Osteoblast (primary cell): ENCODE results near the gene OLA1. TPM values are rescaled to one million over a fixed set of nuclear protein-coding genes. Genes with fewer than 3 reads are reported as not detected.

Experiments
- DNase-seq: peaks from one replicate; pipeline ENCODE4 v3.0.0; 2011; ENCODE audit warnings: low spot score, mixed read lengths; ENCODE audit not compliant: insufficient read length; ENCODE audit errors: missing footprints
- H2AFZ ChIP-seq: 2 replicates; pipeline ENCODE4 v1.6.0; 2011; ENCODE audit warnings: mild to moderate bottlenecking, low read length
- H3K27ac ChIP-seq: 2 replicates; pipeline ENCODE4 v1.5.1; 2011; ENCODE audit warnings: mild to moderate bottlenecking, low read depth, low read length, moderate library complexity
- H3K27me3 ChIP-seq: 2 replicates; pipeline ENCODE4 v1.6.0; 2012; ENCODE audit warnings: mild to moderate bottlenecking, control low read depth, inconsistent platforms, low read length, moderate library complexity; ENCODE audit not compliant: insufficient read depth
- H3K36me3 ChIP-seq: 2 replicates; pipeline ENCODE4 v1.5.1; 2011; ENCODE audit warnings: mild to moderate bottlenecking, low read length, control low read depth, moderate library complexity; ENCODE audit not compliant: insufficient read depth
- H3K4me1 ChIP-seq: 2 replicates; pipeline ENCODE4 v1.5.1; 2011; ENCODE audit warnings: mild to moderate bottlenecking, low read length, control low read depth, moderate library complexity; ENCODE audit not compliant: insufficient read depth
- H3K4me2 ChIP-seq: 2 replicates; pipeline ENCODE4 v1.6.0; 2011; ENCODE audit warnings: mild to moderate bottlenecking, low read length; ENCODE audit not compliant: insufficient read depth
- H3K4me3 ChIP-seq: fragments of 200-600 bp; sonication (generic); 3 replicates; pipeline ENCODE4 v1.5.1; 2012; ENCODE audit warnings: mild to moderate bottlenecking, low read length, inconsistent platforms; ENCODE audit not compliant: insufficient read depth
- H3K79me2 ChIP-seq: 2 replicates; pipeline ENCODE4 v1.6.0; 2012; ENCODE audit warnings: mild to moderate bottlenecking, low read length, control low read depth, inconsistent platforms; ENCODE audit not compliant: insufficient read depth
- H3K9me3 ChIP-seq: 2 replicates; pipeline ENCODE4 v1.5.1; 2011; ENCODE audit warnings: low read depth, low read length, control low read depth
- H4K20me1 ChIP-seq: 2 replicates; pipeline ENCODE4 v1.6.0; 2012; ENCODE audit warnings: mild to moderate bottlenecking, low read length, control low read depth; ENCODE audit not compliant: insufficient read depth
- total RNA-seq: library from RNA; depleted of rRNA; stranded (reverse); fragments of >200 nt; gene quantifications from 2 replicates; pipeline ENCODE4 v1.2.3, GENCODE V29; 2012
- TF ChIP-seq, protein P1 (sequence below): IDR thresholded peaks from 2 replicates; pipeline ENCODE4 v1.5.1; 2011; ENCODE audit warnings: mild to moderate bottlenecking, low read depth, low read length, moderate library complexity; ENCODE audit errors: extremely low read depth

The OLA1 gene
- total RNA-seq, 1 donor: 79.3 TPM

DNA sequence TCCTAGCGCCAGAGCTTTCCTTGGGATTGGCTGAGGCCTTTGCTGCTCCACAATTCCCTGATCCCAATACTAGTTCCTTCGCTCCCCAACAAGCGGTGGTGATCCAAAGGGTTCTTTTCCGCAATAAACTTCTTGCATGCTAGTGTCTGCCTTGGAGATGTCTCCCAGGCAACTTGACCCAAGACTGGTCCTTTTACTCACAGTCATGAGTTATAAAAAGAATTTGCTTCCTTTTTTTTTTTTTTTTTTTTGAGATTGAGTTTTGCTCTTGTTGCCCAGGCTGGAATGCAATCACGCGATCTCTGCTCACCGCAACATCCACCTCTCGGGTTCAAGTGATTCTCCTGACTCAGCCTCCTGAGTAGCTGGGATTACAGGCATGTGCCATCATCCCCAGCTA is 193.4 kb downstream of the OLA1 start:
- no peak for DNase-seq
- Histone ChIP-seq H3K4me3 (no peak overlapping the region), H3K27ac (no peak overlapping the region), H3K27me3 (peaks cover 8% of the 10 kb centered on the region), H3K36me3 (no peaks in the 10 kb centered on the region), H4K20me1 (no peaks in the 10 kb centered on the region), H2AFZ (no peak overlapping the region), H3K9me3 (no peaks in the 10 kb centered on the region), H3K4me2 (no peak overlapping the region), H3K79me2 (no peaks in the 10 kb centered on the region), H3K4me1 (peaks cover 5% of the 10 kb centered on the region)
- TF ChIP-seq, protein P1, sequence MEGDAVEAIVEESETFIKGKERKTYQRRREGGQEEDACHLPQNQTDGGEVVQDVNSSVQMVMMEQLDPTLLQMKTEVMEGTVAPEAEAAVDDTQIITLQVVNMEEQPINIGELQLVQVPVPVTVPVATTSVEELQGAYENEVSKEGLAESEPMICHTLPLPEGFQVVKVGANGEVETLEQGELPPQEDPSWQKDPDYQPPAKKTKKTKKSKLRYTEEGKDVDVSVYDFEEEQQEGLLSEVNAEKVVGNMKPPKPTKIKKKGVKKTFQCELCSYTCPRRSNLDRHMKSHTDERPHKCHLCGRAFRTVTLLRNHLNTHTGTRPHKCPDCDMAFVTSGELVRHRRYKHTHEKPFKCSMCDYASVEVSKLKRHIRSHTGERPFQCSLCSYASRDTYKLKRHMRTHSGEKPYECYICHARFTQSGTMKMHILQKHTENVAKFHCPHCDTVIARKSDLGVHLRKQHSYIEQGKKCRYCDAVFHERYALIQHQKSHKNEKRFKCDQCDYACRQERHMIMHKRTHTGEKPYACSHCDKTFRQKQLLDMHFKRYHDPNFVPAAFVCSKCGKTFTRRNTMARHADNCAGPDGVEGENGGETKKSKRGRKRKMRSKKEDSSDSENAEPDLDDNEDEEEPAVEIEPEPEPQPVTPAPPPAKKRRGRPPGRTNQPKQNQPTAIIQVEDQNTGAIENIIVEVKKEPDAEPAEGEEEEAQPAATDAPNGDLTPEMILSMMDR: no peak

DNA sequence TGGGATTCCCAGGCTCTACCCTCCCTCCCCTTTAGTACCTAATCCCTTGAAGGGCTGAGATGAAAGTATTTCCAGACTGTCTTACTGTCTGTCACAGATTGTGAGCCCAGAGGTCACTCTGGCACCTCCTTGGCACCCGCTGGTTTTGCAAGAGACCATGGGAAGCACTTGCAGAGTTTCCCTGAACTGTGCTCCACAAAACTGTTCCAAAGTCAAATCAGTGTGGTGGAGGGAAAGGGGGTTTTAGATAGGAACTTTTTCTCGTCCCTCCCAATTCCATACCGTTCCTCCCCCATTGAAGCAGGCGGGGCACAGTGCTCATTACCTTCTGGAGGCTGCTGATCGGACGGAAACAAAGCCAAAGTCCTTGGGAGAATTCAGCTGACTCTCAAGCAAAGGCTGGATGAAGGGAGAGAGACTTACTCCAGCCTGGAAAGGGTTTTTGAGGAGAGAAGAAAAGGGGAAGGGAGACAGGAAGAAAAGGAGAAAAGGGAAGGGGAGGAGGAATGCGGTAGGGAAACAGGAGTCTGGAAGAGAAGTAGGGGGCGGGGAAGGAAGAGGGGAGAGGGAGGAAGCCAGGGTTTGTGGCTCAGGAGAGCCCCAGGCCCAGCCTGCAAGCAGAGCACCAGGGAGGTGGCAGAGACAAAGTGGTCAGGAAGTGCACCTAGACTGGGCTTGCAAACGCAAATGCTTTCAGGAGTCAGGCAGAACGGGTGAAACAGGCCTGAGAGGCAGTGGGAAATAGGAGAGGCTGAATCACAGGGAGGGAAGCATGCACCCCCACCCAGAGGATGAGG is 194.8 kb downstream of the OLA1 start:
- no peak overlapping the region for H3K4me3 ChIP-seq
- H3K9me3 ChIP-seq: no peaks in the 10 kb centered on the region
- no peak overlapping the region for H2AFZ ChIP-seq
- DNase-seq: no peak
- TF ChIP-seq, protein P1: no peak
- H4K20me1 ChIP-seq: no peaks in the 10 kb centered on the region
- no peak overlapping the region for H3K27ac ChIP-seq
- no peak overlapping the region for H3K4me2 ChIP-seq
- H3K4me1 ChIP-seq: no peaks in the 10 kb centered on the region
- peaks cover 8% of the 10 kb centered on the region for H3K27me3 ChIP-seq
- H3K36me3 ChIP-seq: no peaks in the 10 kb centered on the region
- H3K79me2 ChIP-seq: no peaks in the 10 kb centered on the region

DNA sequence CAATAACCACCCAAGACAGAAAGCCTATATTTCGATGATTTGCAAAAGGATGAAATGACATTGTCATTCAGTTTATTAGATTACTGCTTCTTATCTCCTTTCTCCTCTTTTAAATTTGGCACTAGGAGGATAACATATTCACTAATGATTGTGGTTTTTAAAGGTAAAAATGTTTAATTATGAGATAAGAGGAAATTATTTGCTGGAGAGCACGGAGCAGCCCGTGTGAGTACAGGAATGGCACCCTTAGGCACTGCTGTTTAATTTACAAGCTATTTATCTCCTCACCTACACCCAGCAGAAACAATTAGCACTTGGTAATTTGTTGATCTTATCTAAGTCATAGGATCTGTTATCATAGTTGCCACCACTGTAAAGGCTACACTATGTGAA is 195.8 kb downstream of the OLA1 start:
- Histone ChIP-seq H3K27me3 (peaks cover 8% of the 10 kb centered on the region), H3K27ac (no peak overlapping the region), H3K9me3 (no peaks in the 10 kb centered on the region), H3K79me2 (no peaks in the 10 kb centered on the region), H2AFZ (no peak overlapping the region), H3K36me3 (no peaks in the 10 kb centered on the region), H3K4me2 (no peak overlapping the region), H3K4me3 (no peak overlapping the region), H4K20me1 (no peaks in the 10 kb centered on the region), H3K4me1 (no peaks in the 10 kb centered on the region)
- no peak for DNase-seq
- TF ChIP-seq, protein P1: no peak

DNA sequence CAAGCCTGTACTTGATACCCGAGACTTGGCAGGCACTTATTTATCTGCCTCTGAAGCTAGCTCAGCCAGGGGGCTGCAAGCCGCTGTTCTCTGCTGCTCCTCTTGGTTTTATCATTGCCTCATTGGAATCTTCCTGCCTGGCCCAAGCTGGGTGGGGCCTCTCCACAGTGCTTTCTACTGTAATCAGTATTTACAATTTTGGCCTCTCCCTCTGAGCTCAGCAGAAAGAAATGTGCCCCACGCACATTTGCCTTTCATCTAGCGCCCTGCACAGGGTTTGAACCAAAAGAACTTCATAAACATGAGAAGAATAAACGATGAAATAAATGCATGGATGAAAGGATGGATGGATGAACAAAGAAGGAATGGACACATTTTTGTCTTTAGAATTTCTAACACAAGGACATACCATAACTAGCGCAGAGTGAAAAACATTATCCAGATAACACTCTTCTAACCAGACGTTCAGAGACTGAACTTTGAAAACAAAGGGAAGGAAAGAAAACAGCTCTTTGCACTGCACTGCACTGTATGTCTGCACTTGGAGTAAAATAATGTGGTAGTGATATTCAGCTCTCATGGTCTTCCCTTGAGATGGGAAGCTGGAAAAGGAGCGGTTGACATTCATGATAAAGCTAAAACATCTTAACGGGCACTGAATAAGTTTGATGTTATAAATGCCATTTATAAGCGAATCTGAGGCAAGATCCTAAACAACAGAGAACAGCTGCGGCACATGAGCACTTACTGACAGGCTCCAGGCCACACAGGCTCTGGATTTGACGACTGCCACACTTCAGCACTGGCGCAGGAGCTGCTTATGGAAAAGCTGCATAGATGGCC is 196.4 kb downstream of the OLA1 start:
- no peaks in the 10 kb centered on the region for H3K79me2 ChIP-seq
- H3K4me1 ChIP-seq: no peaks in the 10 kb centered on the region
- H2AFZ ChIP-seq: no peak overlapping the region
- no peaks in the 10 kb centered on the region for H4K20me1 ChIP-seq
- H3K4me2 ChIP-seq: no peak overlapping the region
- peak; percentile 94 for DNase-seq
- TF ChIP-seq, protein P1: no peak
- H3K27ac ChIP-seq: no peak overlapping the region
- no peaks in the 10 kb centered on the region for H3K36me3 ChIP-seq
- H3K4me3 ChIP-seq: no peak overlapping the region
- H3K9me3 ChIP-seq: no peaks in the 10 kb centered on the region
- peaks cover 8% of the 10 kb centered on the region for H3K27me3 ChIP-seq
